Hepatocyte (in vitro differentiated cells): Measurements from ENCODE around the gene LRRC49.

Source experiments
- CTCF ChIP-seq: fragments of 200-600 bp; sonication (generic); IDR thresholded peaks from 2 replicates; pipeline ENCODE4 v1.5.1; 2016; ENCODE audit warnings: antibody characterized with exemption, mild to moderate bottlenecking; ENCODE audit not compliant: poor library complexity
- EZH2 ChIP-seq: fragments of 200-600 bp; sonication (generic); IDR thresholded peaks from 2 replicates; pipeline ENCODE4 v1.6.1; 2016; ENCODE audit warnings: antibody characterized with exemption, mild to moderate bottlenecking, borderline replicate concordance

GRCh38 chr15:71066983-71067382 is 174.4 kb downstream of the LRRC49 start:
- TF ChIP-seq CTCF (no peak), EZH2 (no peak)
